ENCODE data around the gene CRIP1. TPM values are rescaled to one million over a fixed set of nuclear protein-coding genes. Genes with fewer than 3 reads are reported as not detected.
A peak's percentile ranks its signal among the peaks of the same experiment; 100 is the strongest.

CRIP1 gene
- total RNA-seq, 1 experiment from 2014 or later: 0.39 TPM

DNA sequence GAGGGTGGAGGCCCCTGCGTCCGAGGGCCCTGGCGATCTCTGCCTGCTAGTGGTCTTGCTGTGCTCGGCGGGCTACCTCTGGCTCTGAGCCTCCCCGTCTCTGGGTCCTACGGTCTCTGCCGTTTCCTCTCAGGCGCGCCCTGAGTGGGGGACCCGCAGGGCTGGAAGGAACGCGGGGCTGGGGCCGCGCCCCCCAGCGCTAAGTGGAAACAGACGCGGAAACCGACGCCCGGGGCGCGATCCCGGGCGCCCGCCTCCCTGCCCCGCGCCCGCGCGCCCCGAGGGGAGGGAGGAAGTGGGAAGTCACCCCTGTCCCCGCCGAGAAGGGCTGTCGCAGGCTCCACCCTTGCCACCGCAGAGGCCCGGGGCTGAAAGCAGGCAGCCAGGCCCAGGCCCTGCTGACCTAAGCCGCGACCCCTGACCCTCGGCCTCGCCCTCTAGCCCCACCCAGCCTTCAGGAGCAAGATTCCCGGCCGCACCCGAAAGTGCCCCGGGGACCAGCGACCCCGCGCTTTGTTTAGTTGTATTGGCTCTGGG, 831 bp downstream of the CRIP1 start:
- H3K36me3 ChIP-seq: peaks cover 12% of the 10 kb centered on the region
- H3K27me3 ChIP-seq (replicated peaks): peaks cover 27% of the 10 kb centered on the region
- no peak overlapping the region for H3K27ac ChIP-seq
- no peaks in the 10 kb centered on the region for H3K9me3 ChIP-seq (replicated peaks)
- no peak for DNase-seq (ENCODE audit: low read depth in 1 of 2, low spot score in 2 of 2)
- H3K4me3 ChIP-seq: no peak overlapping the region
- H3K4me1 ChIP-seq (replicated peaks): peaks cover 26% of the 10 kb centered on the region

GRCh38 chr14:105487986-105488777, 1.5 kb downstream of the CRIP1 start:
- DNase-seq (ENCODE audit: low read depth in 1 of 2, low spot score in 2 of 2): no peak
- Histone ChIP-seq H3K27me3 (replicated peaks) (peaks cover 27% of the 10 kb centered on the region), H3K27ac (no peak overlapping the region), H3K36me3 (peaks cover 13% of the 10 kb centered on the region), H3K4me1 (replicated peaks) (peaks cover 25% of the 10 kb centered on the region), H3K9me3 (replicated peaks) (no peaks in the 10 kb centered on the region), H3K4me3 (no peak overlapping the region)

GRCh38 chr14:105488781-105489541, 2.3 kb downstream of the CRIP1 start:
- no peak for DNase-seq (ENCODE audit: low read depth in 1 of 2, low spot score in 2 of 2)
- Histone ChIP-seq H3K36me3 (peaks cover 13% of the 10 kb centered on the region), H3K27ac (no peak overlapping the region), H3K9me3 (replicated peaks) (no peaks in the 10 kb centered on the region), H3K27me3 (replicated peaks) (peaks cover 27% of the 10 kb centered on the region), H3K4me1 (replicated peaks) (peaks cover 25% of the 10 kb centered on the region), H3K4me3 (no peak overlapping the region)

DNA sequence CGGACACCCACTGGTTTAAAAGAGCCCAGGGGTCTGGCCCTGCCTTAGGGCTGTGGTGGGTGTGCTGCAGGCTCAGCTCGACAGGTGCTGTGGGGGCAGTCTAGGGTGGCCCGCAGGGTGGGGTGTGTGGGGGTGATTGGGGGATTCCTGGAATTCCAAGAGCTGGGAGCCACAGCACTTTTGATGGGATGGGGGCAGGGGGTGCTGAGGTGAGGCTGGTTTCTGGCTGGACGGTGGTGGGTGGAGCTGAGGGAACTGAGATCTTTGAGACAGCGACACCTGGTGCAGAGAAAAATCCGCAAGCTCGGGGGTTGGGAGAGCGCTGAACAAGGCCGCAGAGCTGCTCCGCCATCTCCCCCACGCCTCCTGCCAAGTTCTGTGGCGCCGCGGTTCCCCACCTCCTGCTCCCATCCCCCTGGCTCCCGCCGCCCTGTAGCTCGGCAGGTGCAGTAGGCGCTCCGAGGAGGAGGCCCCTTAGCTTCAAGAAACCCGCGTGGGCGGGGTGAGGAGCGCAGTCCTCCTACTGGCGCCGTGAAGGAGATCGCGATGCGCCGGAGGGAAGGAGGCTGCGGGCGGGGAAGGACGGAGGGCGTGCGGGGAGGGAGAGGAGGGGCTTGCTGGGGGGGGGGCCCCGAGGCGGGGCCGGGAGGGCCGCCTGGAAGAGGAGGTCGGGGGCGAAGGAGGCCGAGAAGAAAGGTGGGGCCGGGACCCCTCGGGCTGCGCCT, 3.0 kb downstream of the CRIP1 start:
- H3K36me3 ChIP-seq: peaks cover 13% of the 10 kb centered on the region
- H3K27me3 ChIP-seq (replicated peaks): peaks cover 27% of the 10 kb centered on the region
- H3K9me3 ChIP-seq (replicated peaks): no peaks in the 10 kb centered on the region
- DNase-seq (ENCODE audit: low read depth in 1 of 2, low spot score in 2 of 2): peak; percentile 61 to 75
- peak overlapping the region; percentile 92 for H3K4me3 ChIP-seq
- peaks cover 25% of the 10 kb centered on the region for H3K4me1 ChIP-seq (replicated peaks)
- peak overlapping the region; percentile 82 for H3K27ac ChIP-seq

- peak overlapping the region; percentile 82 for H3K27ac ChIP-seq
- peaks cover 25% of the 10 kb centered on the region for H3K4me1 ChIP-seq (replicated peaks)
- no peak for DNase-seq (ENCODE audit: low read depth in 1 of 2, low spot score in 2 of 2)
- peaks cover 13% of the 10 kb centered on the region for H3K36me3 ChIP-seq
- no peaks in the 10 kb centered on the region for H3K9me3 ChIP-seq (replicated peaks)
- peaks cover 27% of the 10 kb centered on the region for H3K27me3 ChIP-seq (replicated peaks)
- peak overlapping the region; percentile 92 for H3K4me3 ChIP-seq
Observed at GRCh38 chr14:105490267-105490571, 3.5 kb downstream of the CRIP1 start.

- peak; percentile 98 to 99 for DNase-seq (ENCODE audit: low read depth in 1 of 2, low spot score in 2 of 2)
- Histone ChIP-seq H3K4me3 (peak within 1 kb of the TSS; percentile 92), H3K27me3 (replicated peaks) (peaks cover 23% of the 10 kb centered on the region), H3K9me3 (replicated peaks) (no peaks in the 10 kb centered on the region), H3K4me1 (replicated peaks) (peaks cover 25% of the 10 kb centered on the region), H3K27ac (peak within 1 kb of the TSS; percentile 91), H3K36me3 (peaks cover 13% of the 10 kb centered on the region)
Observed at GRCh38 chr14:105490572-105491365, 4.1 kb downstream of the CRIP1 start, which contains the start of gene TEDC1. TSS of gene TEDC1 (plus strand) at chr14:105491246. CDS start at chr14:105491376, 130 bp downstream.

DNA sequence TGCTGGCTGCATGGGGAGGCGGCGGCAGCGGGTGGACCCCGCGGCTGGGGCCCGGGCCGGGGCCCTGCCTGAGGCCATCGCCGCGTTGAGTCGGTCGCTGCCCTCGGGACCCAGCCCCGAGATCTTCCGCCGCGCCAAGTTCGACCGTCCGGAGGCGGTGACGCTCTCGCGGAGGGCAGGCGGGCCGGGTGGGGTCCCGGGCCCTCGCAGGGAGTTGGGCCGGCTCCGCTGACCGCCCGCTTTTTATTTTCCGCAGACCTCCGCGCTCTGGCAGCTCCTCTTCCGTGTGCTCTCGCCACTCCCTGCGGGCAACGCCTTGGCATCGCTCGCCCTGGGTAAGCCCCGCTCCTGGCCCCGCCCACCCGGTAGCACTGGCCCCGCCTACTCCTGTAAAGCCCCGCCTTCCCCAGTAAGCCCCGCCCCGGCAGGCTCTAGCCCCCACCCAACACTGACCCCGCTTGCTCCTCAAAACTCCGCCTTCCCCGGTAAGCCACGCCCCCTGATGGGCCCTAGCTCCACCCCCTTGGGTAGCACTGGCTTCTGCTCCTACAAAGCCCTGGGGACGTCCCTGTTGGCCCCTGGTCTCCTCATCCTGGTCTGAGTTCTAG, 4.8 kb downstream of the CRIP1 start:
- Histone ChIP-seq H3K36me3 (peaks cover 13% of the 10 kb centered on the region), H3K27me3 (replicated peaks) (peaks cover 16% of the 10 kb centered on the region), H3K4me3 (peak overlapping the region; percentile 92), H3K4me1 (replicated peaks) (peaks cover 25% of the 10 kb centered on the region), H3K9me3 (replicated peaks) (no peaks in the 10 kb centered on the region), H3K27ac (peak overlapping the region; percentile 91)
- peak in 1 of 2 experiments; percentile 84 for DNase-seq (ENCODE audit: low read depth in 1 of 2, low spot score in 2 of 2)

DNA sequence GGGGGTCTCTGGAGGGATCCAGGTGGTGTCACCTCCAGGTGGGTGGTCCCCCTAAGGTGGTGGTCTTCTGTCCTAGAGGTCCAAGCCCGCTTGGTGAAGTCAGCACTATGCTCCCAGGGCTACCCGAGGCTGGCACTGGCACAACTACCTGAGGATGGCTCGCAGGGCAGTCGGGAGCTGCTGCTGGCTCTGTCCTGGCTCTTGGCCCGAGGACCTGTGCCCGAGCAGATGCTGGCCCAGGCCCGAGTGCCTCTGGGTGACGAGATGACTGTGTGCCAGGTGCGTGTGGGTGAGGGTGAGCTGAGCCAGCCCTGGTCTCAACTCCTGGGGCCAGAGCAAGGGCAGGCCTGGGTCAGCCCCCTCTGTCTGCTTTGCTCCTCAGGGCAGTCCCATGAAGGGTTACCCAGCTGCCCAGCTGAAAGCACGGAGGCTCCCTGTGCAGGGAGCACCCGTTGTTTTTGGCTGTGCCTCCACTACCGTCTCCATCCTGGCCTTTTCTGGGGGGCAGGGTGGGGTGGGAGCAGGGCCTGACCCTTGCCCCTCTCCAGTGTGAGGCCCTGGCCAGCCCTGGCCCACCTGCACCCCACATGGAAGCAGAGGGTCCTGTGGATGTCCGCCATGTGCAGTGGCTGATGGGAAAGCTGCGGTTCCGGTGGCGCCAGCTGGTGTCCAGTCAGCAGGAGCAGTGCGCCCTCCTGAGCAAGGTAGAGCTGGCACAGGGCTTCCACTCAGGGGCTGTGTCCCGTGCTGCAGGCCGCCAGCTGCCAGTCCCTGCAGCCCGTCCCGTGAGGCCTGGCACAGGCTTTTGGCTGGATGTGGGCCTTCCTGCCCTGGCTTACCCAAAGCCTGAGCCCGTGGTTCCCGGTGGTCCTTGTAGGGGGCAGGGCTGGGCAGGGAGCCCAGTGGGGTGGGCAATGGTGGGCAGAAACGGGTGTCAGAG, 5.6 kb downstream of the CRIP1 start:
- no peak for DNase-seq (ENCODE audit: low read depth in 1 of 2, low spot score in 2 of 2)
- Histone ChIP-seq H3K9me3 (replicated peaks) (no peaks in the 10 kb centered on the region), H3K4me1 (replicated peaks) (peaks cover 20% of the 10 kb centered on the region), H3K27ac (no peak overlapping the region), H3K4me3 (peak overlapping the region; percentile 92), H3K36me3 (peaks cover 13% of the 10 kb centered on the region), H3K27me3 (replicated peaks) (peaks cover 8% of the 10 kb centered on the region)

- Histone ChIP-seq H3K27ac (no peak overlapping the region), H3K4me1 (replicated peaks) (peaks cover 16% of the 10 kb centered on the region), H3K9me3 (replicated peaks) (no peaks in the 10 kb centered on the region), H3K27me3 (replicated peaks) (no peaks in the 10 kb centered on the region), H3K4me3 (no peak overlapping the region), H3K36me3 (peaks cover 13% of the 10 kb centered on the region)
- DNase-seq (ENCODE audit: low read depth in 1 of 2, low spot score in 2 of 2): no peak
Observed at GRCh38 chr14:105492971-105493871, 6.5 kb downstream of the CRIP1 start.

GRCh38 chr14:105493921-105494605, 7.4 kb downstream of the CRIP1 start:
- peaks cover 13% of the 10 kb centered on the region for H3K36me3 ChIP-seq
- no peak overlapping the region for H3K4me3 ChIP-seq
- H3K9me3 ChIP-seq (replicated peaks): no peaks in the 10 kb centered on the region
- H3K27me3 ChIP-seq (replicated peaks): no peaks in the 10 kb centered on the region
- H3K27ac ChIP-seq: no peak overlapping the region
- H3K4me1 ChIP-seq (replicated peaks): peaks cover 16% of the 10 kb centered on the region
- DNase-seq (ENCODE audit: low read depth in 1 of 2, low spot score in 2 of 2): no peak

GRCh38 chr14:105494606-105494929, 7.9 kb downstream of the CRIP1 start:
- Histone ChIP-seq H3K36me3 (peaks cover 13% of the 10 kb centered on the region), H3K4me3 (no peak overlapping the region), H3K4me1 (replicated peaks) (peaks cover 13% of the 10 kb centered on the region), H3K27ac (no peak overlapping the region), H3K9me3 (replicated peaks) (no peaks in the 10 kb centered on the region), H3K27me3 (replicated peaks) (no peaks in the 10 kb centered on the region)
- DNase-seq (ENCODE audit: low read depth in 1 of 2, low spot score in 2 of 2): no peak
